Measurements from ENCODE around the gene SYNE1.

SYNE1 gene

GRCh38 chr6:152420696-152421095 lies 216.5 kb downstream of the SYNE1 start:
- no peak for DNase-seq

- DNase-seq = no peak
These were observed 218.6 kb downstream of the SYNE1 start for GRCh38 chr6:152418551-152418950.

- no peak for DNase-seq
These were observed 220.5 kb downstream of the SYNE1 start for GRCh38 chr6:152416652-152417051.

- no peak for DNase-seq
These were observed 232.1 kb downstream of the SYNE1 start for GRCh38 chr6:152404936-152405595.

- no peak for DNase-seq
These were observed 232.9 kb downstream of the SYNE1 start for GRCh38 chr6:152404086-152404857.

- no peak for DNase-seq
These were observed 234.4 kb downstream of the SYNE1 start for GRCh38 chr6:152402791-152403190.

GRCh38 chr6:152401978-152402377 lies 235.2 kb downstream of the SYNE1 start:
- DNase-seq = no peak

- no peak for DNase-seq
These were observed 237.8 kb downstream of the SYNE1 start for GRCh38 chr6:152399399-152399798.

GRCh38 chr6:152398993-152399392 lies 238.2 kb downstream of the SYNE1 start:
- DNase-seq = no peak

GRCh38 chr6:152398316-152398715 lies 238.8 kb downstream of the SYNE1 start:
- no peak for DNase-seq

- no peak for DNase-seq
These were observed 242.9 kb downstream of the SYNE1 start for GRCh38 chr6:152394303-152394702.

- no peak for DNase-seq
These were observed 245.8 kb downstream of the SYNE1 start for GRCh38 chr6:152391179-152391880.

- DNase-seq = no peak
These were observed 250.1 kb downstream of the SYNE1 start for GRCh38 chr6:152387091-152387490.

- no peak for DNase-seq
These were observed 251.0 kb downstream of the SYNE1 start for GRCh38 chr6:152386131-152386530.

GRCh38 chr6:152380993-152381898 lies 255.9 kb downstream of the SYNE1 start:
- no peak for DNase-seq

GRCh38 chr6:152380351-152380767 lies 256.8 kb downstream of the SYNE1 start:
- DNase-seq = no peak

GRCh38 chr6:152379423-152379822 lies 257.7 kb downstream of the SYNE1 start:
- DNase-seq = no peak

GRCh38 chr6:152378169-152378568 lies 259.0 kb downstream of the SYNE1 start:
- DNase-seq = no peak

GRCh38 chr6:152375197-152375596 lies 262.0 kb downstream of the SYNE1 start:
- no peak for DNase-seq

GRCh38 chr6:152372945-152373344 lies 264.2 kb downstream of the SYNE1 start:
- DNase-seq = no peak

- no peak for DNase-seq
These were observed 265.4 kb downstream of the SYNE1 start for GRCh38 chr6:152371775-152372174.

- DNase-seq = no peak
These were observed 268.2 kb downstream of the SYNE1 start for GRCh38 chr6:152368751-152369624.

Data from NK-92 treated with Interleukin-12 subunit alpha and Interleukin-12 subunit beta, amount 100 ng/mL, for 24 hours (cell line).